GM11168 (cell line): Measurements from ENCODE around the gene HEG1.

Experiments
- in situ Hi-C: fragments of 300-500 bp; cut with MboI; formaldehyde crosslinking; loops from one replicate; pipeline ENCODE4 v1.12.0; 2022; ENCODE audit warnings: low sequenced_read_pairs; ENCODE audit not compliant: unreplicated experiment

HEG1 gene

DNA sequence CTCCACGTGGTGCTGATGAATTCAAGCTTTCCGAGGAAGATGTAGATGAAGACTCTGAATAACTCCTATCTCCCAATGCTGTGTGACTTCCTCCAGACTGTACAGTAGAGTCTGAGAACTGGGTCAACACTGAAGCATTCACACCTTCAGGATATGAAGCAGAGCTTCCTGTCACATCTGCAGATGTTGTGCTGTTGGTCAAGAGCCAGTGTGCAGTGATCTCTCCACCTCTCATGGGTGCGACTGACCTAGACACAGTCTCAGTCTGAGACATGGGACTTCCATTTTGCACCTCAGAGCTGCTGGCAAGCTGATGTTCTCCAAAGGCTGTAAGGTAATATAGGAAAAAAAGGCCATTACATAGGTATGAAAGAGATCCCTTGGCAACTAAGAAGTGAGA lies 36.5 kb downstream of the HEG1 start:
- in situ Hi-C loops, result no loop called here

DNA sequence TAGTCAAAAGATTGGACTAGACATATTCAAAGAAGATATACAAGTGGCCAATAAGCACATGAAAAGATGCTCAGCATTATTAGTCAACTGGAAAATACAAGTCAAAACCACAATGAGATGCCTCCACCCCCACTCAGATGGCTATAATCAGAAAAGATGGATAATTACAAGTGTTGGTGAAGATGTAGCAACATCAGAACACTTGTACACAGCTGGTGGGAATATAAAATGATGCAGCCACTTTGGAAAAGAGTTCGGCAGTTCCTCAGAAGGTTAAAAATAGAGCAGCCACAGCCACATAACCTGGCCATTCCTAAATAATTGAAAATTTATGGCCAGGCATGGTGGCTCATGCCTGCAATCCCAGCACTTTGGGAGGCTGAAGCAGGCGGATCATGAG lies 38.4 kb downstream of the HEG1 start:
- in situ Hi-C loops, result no loop called here

DNA sequence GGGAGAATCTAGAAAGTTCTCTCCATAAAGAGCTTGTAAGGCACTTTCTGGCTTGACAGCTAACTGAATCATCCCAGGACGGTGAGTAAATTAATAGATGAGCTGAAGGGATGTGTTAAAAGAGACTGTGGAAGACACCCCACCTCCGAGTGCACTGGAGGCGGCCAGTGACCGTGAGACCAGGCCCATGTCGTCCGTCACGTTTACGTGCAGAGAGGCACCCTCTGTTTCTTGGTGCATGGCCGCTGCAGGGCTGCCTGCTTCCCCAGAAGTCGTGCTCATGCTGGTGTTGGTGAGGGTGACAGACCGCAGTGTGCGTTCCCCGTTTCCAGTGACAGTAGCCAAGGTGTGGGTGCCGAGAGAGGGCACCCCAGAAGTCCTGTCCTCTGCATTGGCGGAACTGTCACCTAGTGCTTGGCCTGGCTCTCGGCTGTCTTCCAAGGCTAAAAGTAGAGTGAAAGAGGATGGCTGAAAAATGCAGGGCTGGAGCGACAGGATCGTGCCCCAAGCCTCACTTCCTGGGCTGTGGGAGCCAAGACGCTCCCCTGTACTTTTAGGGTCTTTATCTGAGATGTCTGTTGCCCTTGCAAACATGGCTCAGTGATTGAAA lies 41.1 kb downstream of the HEG1 start:
- in situ Hi-C loops, result no loop called here

- in situ Hi-C loops, result no loop called here
Measured at GRCh38 chr3:125013095-125013494, 42.7 kb downstream of the HEG1 start.

- in situ Hi-C loops, result no loop called here
Measured at GRCh38 chr3:125011941-125012340, 43.9 kb downstream of the HEG1 start.

GRCh38 chr3:125010393-125010792 lies 45.4 kb downstream of the HEG1 start:
- in situ Hi-C loops, result no loop called here

GRCh38 chr3:125008766-125009165 lies 47.0 kb downstream of the HEG1 start:
- in situ Hi-C loops, result no loop called here

- in situ Hi-C loops, result no loop called here
Measured at GRCh38 chr3:125006291-125006731, 49.5 kb downstream of the HEG1 start.

DNA sequence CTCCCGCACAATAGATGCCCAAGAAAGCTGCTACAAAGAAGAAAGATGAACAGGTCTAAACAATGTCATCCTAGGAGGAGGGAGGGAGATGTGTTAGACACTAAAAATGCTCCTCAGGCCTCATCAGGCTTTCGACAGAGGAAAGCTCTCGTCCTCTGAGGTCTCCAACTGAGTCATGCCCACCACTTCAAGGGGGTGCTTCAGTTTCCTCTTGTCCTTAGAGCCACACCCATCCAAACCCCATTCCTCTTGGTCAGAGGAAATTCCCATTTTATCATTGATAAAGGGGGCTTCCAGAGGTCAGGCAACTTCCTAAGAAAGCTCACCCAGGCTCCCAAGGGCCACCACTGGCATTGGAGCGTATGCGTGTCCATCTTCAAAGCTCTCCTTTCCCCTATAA lies 50.1 kb downstream of the HEG1 start:
- in situ Hi-C loops, result no loop called here

GRCh38 chr3:125005222-125005621 lies 50.6 kb downstream of the HEG1 start:
- in situ Hi-C loops, result no loop called here

DNA sequence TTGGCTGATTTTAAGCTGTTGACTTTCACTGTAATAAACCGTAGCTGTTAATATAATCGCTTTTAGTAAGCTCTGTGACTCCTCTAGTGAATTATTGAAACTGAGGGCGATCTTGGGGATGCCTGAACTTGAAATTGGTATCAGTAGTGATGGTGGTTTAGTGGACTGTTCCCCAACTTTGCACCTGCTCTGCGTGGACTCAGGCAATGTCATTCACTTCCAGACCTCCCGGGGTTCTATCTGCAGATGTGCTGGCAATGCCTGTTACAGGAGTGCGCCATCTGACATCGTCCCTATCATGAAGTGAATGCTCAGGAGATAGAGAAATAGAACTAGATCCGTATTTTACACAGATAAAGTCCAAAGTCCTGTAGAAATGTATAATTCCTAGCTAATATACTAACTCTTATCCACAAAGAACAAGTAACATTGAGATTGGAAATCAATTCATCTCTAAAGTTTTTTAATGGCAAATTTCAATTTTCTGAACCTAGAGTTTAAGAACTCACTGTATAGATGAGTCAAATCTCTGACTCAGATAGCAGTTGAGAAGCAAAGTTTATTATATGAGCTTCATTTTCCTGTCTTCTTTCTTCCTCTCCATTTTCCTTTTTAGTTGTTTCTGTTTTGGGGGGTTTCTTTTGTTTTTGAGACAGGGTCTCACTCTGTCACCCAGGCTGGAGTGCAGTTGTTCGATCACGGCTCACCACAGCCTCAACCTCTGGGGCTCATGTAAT lies 51.8 kb downstream of the HEG1 start:
- in situ Hi-C loops, result no loop called here

DNA sequence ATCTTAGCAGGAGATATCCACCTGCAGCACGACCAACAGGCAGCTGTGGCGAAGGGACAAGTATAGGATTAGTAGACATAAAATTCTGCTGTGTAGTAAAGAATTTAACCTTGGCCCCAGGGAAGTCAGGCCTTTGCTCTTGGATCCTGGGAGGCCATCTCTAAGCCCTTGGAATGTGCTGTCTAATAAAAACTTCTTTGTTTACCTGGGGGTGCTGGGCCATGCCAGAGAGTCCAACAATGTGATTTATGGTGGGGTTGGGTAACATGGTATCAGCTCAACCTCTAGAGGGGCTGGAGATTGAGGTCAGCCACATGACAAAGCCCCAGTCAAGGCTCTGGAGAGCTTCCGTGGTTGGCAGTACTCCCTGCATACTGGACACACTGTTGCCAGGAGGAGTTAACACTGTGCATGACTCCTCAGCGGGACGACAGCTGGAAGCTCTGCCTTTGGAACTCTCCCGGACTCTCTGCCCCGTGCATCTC lies 52.4 kb downstream of the HEG1 start:
- in situ Hi-C loops, result no loop called here

GRCh38 chr3:125002414-125003368 lies 53.1 kb downstream of the HEG1 start:
- in situ Hi-C loops, result no loop called here

DNA sequence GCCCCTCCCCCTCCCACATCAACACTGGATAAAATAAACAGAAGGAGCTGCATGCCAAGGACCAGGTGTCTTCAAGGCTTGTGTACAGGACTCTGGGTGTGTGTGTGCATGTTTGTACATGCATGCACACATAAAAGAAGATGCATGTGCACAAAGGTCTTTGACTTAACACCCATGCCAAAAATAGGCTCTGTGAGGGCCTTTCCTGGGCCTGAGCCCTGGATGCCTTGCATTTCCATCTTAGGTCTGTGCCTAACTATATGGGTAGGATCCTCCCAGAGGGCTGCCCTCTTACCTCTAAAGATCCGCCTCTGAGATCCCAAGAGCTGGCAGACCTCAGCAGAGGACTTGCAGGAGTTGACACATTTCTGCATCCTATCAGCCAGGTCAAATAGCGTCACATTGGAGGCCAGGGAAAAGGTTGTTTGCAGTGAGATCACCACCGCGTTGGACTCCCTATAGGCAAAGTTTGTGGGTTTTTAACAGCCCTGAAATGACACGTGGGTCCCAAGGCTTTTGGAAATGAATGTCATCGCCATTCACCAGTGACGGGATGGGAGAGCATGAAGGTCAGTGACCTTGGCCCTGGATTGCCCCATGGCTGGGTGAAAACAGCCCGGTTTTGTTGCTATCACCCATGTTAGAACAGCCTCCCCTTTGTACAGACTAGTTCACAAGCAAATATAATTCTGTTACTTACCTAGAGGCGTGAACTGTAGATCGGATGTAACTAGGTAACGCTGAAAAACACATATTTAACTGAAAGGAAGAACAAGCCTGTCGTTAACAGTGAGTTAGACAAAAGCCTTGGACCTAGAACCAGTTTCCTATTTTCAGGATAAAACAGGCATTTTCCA lies 54.0 kb downstream of the HEG1 start:
- in situ Hi-C loops, result no loop called here

DNA sequence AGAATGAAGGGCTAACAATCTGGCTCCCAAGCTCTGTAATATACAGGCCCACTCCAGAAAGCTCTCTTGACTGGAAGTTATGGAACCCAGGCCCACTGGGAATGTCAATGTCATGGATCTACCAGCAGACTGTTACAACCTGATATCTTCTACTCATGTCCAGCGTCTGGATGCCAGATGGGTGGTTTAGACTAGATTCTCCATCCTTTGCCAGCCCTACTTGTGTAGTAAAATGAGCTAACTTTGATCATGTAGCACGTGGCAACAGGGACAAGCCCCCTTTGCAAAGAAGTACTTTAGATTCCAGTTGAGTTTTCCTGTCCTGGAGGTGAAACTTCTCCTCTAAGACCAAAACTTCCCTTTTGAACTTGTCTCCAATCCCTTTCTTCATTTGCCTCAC lies 55.1 kb downstream of the HEG1 start:
- in situ Hi-C loops, result no loop called here

DNA sequence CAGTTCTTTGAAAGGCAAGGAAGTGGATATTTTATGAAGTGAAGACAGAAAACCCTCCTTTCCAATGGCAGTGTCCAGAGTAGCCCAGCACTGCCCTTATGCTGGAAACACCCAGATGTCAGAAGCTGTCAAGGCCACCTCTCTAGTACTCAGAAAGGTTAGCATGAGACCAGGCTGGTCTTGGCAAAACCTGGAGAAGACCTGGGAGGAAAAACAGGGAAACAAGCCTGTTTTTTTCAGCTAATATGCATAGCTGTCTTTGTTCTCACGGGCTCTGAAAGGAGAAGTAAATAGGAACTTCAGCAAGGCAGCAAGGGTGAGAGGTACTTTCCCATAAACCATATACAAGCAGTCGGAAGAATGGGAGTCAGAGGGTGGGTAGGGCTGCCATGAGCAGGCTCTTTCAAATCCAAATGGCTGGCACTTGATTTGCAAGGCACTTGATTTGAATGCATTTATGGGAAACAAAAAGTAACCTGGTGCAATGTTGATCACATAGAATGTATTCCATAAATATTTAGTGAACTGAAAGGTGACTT lies 55.8 kb downstream of the HEG1 start:
- in situ Hi-C loops, result loop anchor here (25.0 kb wide), 1 partner anchor 437 kb away; no protein-coding TSS in a partner anchor

GRCh38 chr3:124999317-124999716 lies 56.5 kb downstream of the HEG1 start:
- in situ Hi-C loops, result loop anchor here (25.0 kb wide), 1 partner anchor 438 kb away; no protein-coding TSS in a partner anchor

GRCh38 chr3:124998247-124998630 lies 57.6 kb downstream of the HEG1 start:
- in situ Hi-C loops, result loop anchor here (25.0 kb wide), 1 partner anchor 439 kb away; no protein-coding TSS in a partner anchor
